Cardiac muscle cell (in vitro differentiated cells and primary cell): ENCODE results near the gene PMPCA. TPM values are rescaled to one million over a fixed set of nuclear protein-coding genes. Genes with fewer than 3 reads are reported as not detected.

Source experiments
- DNase-seq, 2 donors: peaks; one replicate each; pipeline versions ENCODE4 v3.0.0 to v3.0.0-alpha.2; 2010 to 2017; ENCODE audit warnings: low read depth in 1 of 2, low spot score in 1 of 2
- H3K27ac ChIP-seq: fragments of 200-600 bp; sonication (generic); 2 replicates; pipeline ENCODE4 v1.5.1; 2016
- H3K27me3 ChIP-seq: fragments of 200-600 bp; sonication (generic); 2 replicates; pipeline ENCODE4 v1.6.0; 2016; ENCODE audit warnings: control low read depth
- H3K36me3 ChIP-seq: fragments of 200-600 bp; sonication (generic); 2 replicates; pipeline ENCODE4 v1.5.1; 2016; ENCODE audit warnings: control low read depth
- H3K4me1 ChIP-seq: fragments of 200-600 bp; sonication (generic); 2 replicates; pipeline ENCODE4 v1.8.1; 2017; ENCODE audit warnings: low read depth, mild to moderate bottlenecking, mixed run types
- H3K4me3 ChIP-seq: fragments of 200-600 bp; sonication (generic); 2 replicates; pipeline ENCODE4 v1.5.1; 2016; ENCODE audit warnings: mild to moderate bottlenecking
- H3K9me3 ChIP-seq: fragments of 200-600 bp; sonication (generic); 2 replicates; pipeline ENCODE4 v1.5.1; 2017; ENCODE audit warnings: low read depth, mild to moderate bottlenecking, control low read depth
- polyA plus RNA-seq: library from polyadenylated mRNA; unstranded; fragments of >200 nt; fragmentation: Nextera tagmentation; extraction: Ambion mirVana; gene quantifications from 2 replicates; pipeline ENCODE4 v1.2.1, GENCODE V29; 2016
- total RNA-seq: library from RNA; depleted of rRNA; stranded (reverse); fragments of >200 nt; gene quantifications from 2 replicates; pipeline ENCODE4 v1.2.3, GENCODE V29; 2016
- TF ChIP-seq, protein P1 (sequence below): IDR thresholded peaks from 2 replicates; pipeline ENCODE4 v1.5.1; 2012; ENCODE audit warnings: low read depth, mild to moderate bottlenecking, low read length

Gene PMPCA
- total and polyA plus RNA-seq, 2 experiments from 2014 or later: 74.5 to 128 TPM

DNA sequence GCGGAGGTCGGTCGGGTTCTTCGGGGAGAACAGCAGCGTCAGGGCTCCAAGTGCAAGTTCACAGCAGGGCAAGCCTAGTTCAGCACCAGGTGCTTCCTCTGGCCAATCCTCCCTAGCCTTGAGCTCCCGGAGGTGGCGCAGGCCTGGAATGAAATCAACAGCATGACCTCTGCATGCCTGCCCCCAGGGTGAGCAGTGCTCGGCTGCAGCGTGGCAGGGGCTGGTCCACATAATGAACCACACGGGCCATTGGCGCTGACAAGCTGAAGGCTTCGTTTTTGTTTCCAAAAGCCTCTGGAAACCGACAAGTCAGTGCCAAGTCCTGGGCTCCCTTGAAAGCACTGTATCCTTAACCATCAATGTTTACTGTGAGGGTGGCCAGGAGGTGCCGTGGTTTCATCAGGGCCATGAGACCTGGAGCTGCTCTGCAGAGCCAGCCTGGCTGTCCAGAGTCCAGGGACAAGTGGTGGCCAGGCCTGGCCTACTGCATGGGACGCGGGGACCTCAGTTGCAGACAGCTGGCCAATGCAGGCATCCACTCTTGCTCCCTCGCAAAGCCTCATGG, 31.3 kb downstream of the PMPCA start:
- DNase-seq: no peak
- TF ChIP-seq, protein P1, sequence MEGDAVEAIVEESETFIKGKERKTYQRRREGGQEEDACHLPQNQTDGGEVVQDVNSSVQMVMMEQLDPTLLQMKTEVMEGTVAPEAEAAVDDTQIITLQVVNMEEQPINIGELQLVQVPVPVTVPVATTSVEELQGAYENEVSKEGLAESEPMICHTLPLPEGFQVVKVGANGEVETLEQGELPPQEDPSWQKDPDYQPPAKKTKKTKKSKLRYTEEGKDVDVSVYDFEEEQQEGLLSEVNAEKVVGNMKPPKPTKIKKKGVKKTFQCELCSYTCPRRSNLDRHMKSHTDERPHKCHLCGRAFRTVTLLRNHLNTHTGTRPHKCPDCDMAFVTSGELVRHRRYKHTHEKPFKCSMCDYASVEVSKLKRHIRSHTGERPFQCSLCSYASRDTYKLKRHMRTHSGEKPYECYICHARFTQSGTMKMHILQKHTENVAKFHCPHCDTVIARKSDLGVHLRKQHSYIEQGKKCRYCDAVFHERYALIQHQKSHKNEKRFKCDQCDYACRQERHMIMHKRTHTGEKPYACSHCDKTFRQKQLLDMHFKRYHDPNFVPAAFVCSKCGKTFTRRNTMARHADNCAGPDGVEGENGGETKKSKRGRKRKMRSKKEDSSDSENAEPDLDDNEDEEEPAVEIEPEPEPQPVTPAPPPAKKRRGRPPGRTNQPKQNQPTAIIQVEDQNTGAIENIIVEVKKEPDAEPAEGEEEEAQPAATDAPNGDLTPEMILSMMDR: no peak
- Histone ChIP-seq H3K4me3 (no peak overlapping the region), H3K4me1 (peaks cover 6% of the 10 kb centered on the region), H3K27ac (no peak overlapping the region), H3K36me3 (peaks cover 34% of the 10 kb centered on the region), H3K27me3 (no peaks in the 10 kb centered on the region), H3K9me3 (no peaks in the 10 kb centered on the region)

DNA sequence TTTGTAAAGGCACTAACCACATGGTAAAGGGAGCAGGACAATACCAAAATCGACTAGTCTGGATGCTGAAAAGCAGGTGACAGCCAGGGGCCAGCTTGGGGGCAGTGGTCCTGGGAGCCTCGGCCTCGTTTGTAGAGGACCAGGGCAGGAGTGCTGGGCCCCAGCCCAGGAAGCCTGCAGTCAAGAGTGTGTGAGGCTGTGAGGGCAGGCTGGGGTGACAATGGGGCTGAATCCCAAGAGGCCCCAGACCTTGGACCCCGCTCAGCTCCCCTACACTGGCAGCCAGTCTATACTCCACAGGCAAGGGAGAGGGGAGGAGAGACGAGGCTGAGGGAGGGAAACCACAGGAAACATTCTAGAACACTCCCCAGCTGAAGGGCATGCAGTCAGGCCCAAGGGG, 31.8 kb downstream of the PMPCA start:
- Histone ChIP-seq H3K4me3 (no peak overlapping the region), H3K36me3 (peaks cover 36% of the 10 kb centered on the region), H3K9me3 (no peaks in the 10 kb centered on the region), H3K27me3 (no peaks in the 10 kb centered on the region), H3K4me1 (peaks cover 4% of the 10 kb centered on the region), H3K27ac (no peak overlapping the region)
- TF ChIP-seq, protein P1: no peak
- no peak for DNase-seq

DNA sequence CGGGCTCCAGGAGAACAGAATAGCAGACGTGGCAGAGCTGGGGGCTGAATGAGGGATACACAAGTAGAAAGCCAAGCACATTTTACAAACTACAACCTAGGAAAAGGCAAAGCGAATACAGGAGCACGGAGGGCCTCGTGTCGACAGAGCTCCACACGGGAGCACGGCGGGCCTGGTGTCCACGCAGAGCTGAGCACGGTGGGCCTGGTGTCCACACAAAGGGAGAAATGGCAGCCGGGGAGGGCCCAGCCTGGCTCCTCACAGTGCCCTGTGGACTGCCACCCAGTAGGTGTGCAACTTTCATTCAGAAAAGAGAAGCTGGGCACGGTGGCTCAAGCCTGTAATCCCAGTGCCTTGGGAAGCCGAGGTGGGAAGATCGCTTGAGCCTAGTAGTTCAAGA, 32.6 kb downstream of the PMPCA start:
- Histone ChIP-seq H3K4me3 (no peak overlapping the region), H3K27me3 (no peaks in the 10 kb centered on the region), H3K4me1 (peaks cover 2% of the 10 kb centered on the region), H3K9me3 (no peaks in the 10 kb centered on the region), H3K27ac (no peak overlapping the region), H3K36me3 (peaks cover 39% of the 10 kb centered on the region)
- TF ChIP-seq, protein P1: no peak
- no peak for DNase-seq

DNA sequence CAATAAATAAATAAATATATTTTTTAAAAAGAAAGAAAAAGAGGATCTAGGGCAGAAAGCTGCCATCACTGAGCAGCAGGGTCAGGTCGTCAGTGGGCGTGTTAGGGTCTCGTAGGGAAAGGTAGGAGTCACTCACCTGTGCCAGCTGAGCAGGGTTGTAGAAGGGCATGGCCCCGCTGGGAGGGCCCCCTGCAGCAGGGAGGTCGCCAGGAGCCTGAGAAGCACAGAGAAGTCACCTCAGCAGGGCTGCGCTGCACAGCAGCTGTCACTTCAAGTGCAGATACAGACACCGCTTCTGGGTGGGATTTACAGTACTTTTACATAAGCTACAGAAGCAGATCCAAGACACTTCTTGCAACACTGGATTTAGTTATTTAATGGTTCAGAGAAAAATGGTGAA, 33.2 kb downstream of the PMPCA start:
- Histone ChIP-seq H3K27ac (no peak overlapping the region), H3K9me3 (no peaks in the 10 kb centered on the region), H3K4me1 (no peaks in the 10 kb centered on the region), H3K4me3 (no peak overlapping the region), H3K36me3 (peaks cover 43% of the 10 kb centered on the region), H3K27me3 (no peaks in the 10 kb centered on the region)
- TF ChIP-seq, protein P1: no peak
- no peak for DNase-seq

DNA sequence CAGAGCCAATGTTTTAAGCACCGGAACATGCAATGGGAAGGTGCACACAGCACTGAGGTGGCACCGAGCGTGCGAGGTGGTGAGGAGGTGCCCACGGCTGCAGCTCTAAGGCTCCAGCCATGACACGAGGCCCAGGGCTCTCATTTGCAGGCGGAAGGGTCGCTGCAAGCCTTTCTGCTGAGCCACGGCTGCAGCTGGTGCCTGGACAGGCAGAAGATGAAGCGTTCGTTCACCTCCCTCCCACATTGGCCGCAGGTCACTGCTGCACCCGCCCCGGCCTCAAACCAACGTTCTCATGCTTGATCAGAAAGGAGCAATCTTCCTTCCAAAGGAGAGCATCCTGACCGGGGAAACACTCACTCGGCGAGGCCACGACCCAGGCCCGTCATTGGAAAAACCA, 33.6 kb downstream of the PMPCA start:
- no peaks in the 10 kb centered on the region for H3K27me3 ChIP-seq
- H3K27ac ChIP-seq: no peak overlapping the region
- no peak overlapping the region for H3K4me3 ChIP-seq
- H3K9me3 ChIP-seq: no peaks in the 10 kb centered on the region
- H3K36me3 ChIP-seq: peaks cover 46% of the 10 kb centered on the region
- H3K4me1 ChIP-seq: no peaks in the 10 kb centered on the region
- DNase-seq: no peak
- TF ChIP-seq, protein P1: no peak
